HG02981 (cell line): Measurements from ENCODE around the gene TRPV3.

ENCODE experiments used
- ATAC-seq: cut with Tn5 transposase; IDR thresholded peaks from one replicate; pipeline ENCODE4 v1.9.1; 2021; ENCODE audit warnings: mild to moderate bottlenecking, moderate library complexity; ENCODE audit not compliant: unreplicated experiment

TRPV3 gene

GRCh38 chr17:3547628-3548027 lies 10.0 kb downstream of the TRPV3 start:
- ATAC-seq: no peak

GRCh38 chr17:3546997-3547396 lies 10.6 kb downstream of the TRPV3 start:
- no peak for ATAC-seq

GRCh38 chr17:3546521-3546920 lies 11.1 kb downstream of the TRPV3 start:
- ATAC-seq: no peak

DNA sequence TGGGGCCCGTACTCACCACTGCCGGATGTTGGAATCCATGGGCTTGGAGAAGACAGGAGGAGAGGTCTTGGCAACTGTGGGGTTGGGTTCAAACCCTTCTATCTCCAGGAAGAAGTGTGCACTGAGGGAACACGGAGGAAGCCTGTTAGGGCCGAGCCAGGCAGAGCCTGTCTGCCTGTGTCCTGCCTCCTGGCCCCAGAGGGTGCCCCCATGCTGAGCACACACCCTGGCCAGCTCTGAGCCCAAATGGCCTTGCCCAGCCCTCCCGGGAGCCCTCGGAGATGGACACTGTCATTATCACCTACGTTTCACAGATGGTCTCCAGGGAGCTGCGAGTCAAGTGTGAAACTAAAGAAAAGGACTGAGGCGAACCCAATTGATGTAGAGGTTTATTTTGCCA lies 12.5 kb downstream of the TRPV3 start:
- no peak for ATAC-seq

- ATAC-seq: no peak
These were observed 13.2 kb downstream of the TRPV3 start for GRCh38 chr17:3544365-3544764.

GRCh38 chr17:3543453-3543852 lies 14.2 kb downstream of the TRPV3 start:
- ATAC-seq: no peak

DNA sequence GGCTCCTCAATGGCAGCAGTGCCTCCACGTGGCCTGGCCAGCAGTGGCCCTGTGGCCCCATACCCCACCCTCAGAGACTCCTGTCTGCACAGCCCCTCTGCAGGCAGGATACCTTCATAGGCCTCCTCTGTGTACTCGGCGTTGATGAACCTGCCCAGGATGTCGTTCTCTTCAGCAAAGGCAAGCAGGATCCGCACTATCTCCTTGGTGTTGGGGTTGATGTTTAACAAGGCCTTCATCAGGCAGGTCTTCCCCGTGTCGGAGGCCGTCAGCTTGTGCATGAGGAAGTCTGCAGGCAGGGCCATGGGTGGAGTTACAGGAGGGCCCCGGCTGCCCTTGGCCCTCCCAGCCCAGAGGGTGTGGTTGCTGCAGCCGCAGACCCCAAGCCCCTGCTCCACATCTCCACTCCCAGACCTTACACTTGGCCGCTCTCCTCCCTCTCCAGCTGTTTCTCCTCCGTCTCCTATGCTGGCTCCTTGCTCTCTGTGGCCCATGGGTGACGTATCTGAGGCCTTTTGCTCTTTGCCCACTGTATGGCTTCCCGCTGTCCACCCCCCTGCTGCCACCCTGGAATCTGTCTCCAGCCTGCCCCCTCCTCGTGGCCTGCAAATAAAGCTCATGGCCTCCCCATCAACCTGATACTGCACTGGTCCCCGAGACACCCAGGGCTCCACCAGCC lies 15.1 kb downstream of the TRPV3 start:
- no peak for ATAC-seq

DNA sequence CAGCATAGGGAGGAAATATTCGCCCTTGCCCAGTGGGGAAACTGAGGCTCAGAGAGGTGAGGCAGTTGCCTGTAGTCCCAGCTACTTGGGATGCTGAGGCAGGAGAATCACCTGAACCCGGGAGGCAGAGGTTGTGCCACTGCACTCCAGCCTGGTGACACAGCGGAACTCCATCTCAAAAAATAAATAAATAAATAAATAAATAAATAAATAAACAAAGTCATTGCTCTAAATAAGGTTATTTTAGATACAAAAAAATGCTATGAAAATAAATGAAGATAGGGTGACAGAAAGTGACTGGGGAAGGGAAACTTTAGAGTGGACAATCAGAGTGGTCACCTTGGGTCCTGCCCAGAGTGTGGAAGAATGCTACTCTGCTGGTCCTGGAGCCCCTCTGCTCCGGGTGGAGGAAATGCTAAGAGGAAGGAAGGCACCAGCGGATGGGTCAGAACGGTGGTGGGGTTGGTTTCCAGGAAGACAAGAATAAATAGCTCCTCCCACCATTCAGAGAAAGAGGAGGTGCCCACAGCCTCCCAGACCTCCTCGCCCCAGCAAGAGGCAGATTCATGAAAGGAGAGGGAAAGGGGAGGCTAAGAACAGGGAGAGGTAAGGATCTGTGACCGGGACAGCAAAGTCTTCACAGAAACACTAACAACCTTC lies 17.6 kb downstream of the TRPV3 start:
- ATAC-seq: no peak

DNA sequence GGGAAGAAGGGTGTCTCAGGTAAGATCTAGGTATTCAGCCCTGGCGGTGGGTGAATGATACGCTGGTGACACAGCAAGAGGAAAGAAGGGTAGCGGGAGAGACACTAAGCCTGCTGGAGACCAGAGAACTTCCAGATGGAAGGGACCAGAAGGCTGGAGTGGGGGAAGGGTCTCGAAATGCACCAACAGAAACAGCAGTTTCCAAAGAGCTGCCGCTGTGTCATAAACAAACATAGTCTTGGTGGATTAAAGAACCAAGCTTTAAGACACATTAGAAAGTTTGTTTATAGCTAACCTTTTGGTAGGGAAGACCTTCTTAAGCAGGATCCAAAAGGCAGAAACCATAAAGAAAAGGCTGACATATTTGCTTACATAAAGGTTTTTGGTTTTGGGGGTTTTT lies 20.9 kb downstream of the TRPV3 start:
- no peak for ATAC-seq

- ATAC-seq: peak; percentile 71
These were observed 22.2 kb downstream of the TRPV3 start for GRCh38 chr17:3535253-3535995.

GRCh38 chr17:3534881-3535252 lies 22.7 kb downstream of the TRPV3 start:
- no peak for ATAC-seq

GRCh38 chr17:3533752-3534151 lies 23.9 kb downstream of the TRPV3 start:
- no peak for ATAC-seq

- ATAC-seq: no peak
These were observed 24.8 kb downstream of the TRPV3 start for GRCh38 chr17:3532859-3533142.

DNA sequence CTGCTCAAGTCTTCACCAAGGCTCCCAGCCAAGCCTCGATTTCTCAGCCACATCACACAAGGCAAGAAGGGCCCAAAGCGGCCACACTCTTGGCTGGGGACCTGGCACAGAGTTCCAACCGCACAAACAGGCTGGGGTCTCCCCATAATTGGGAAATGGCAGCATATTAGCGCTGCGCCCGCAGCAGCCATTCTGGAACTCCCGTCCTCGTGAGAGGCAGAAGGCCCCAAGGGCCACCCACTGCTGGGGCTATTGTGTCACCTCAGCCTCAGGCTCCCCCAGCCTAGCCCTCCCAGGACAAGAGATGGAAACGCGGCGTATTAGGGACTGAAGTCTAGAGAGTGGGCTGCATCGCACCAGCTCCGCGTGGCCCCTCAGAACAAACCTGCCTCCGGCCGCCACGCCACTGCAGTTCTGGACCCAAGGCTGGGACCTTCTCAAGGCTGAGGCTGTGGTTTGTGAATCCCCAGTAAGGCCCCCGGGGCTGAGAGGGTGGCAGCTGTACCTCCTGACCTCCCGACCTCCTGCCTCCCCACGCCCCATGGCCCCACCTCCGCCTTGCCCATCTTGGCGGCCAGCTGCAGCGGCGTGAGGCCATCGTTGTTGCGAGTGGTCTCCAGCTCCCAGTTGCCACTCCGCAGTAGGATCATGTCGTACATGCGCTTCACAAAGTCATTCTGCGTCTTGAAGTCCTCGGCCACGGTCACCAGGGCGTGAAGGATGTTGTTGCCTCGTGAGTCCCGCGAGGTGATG lies 25.3 kb downstream of the TRPV3 start:
- no peak for ATAC-seq

DNA sequence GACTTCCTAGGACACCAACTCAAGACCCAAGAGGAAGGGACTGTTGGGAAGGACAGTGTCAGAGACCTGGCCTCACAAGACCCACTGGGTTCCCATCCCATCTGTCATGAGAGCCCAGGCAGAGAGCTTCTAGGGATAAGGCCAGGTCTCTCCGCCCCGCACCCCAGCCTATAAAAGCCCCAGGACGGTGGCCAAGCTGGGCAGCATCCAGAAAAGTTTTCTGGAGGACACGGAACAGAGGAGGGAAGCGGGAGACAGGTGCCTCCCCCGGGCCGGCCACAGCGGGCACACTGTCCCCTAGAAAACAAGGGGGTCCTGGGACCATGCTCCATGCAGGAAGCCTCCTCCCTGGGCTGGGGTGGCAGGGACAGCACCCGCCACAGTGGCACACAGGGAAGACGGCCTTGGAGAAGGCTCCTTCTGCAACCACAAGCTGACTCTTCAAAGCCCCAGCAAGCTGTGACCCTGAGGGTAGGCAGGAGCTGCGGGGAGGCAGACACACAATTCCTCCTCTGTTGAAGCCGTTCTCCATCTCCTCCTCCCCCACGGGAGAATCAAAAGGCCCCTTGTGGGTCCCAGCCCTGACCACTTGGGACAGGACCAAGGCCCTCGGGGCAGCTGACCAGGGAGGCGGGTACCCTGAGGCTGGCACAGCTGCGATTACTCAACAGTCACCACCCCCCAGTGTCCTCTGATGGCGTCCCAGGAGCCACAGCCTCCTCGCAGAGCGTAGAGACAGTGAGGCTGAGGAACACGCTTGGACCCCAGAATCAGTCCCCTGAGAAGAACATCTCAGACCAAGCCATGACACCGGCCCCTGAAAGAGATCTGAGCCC lies 26.1 kb downstream of the TRPV3 start:
- ATAC-seq: no peak

DNA sequence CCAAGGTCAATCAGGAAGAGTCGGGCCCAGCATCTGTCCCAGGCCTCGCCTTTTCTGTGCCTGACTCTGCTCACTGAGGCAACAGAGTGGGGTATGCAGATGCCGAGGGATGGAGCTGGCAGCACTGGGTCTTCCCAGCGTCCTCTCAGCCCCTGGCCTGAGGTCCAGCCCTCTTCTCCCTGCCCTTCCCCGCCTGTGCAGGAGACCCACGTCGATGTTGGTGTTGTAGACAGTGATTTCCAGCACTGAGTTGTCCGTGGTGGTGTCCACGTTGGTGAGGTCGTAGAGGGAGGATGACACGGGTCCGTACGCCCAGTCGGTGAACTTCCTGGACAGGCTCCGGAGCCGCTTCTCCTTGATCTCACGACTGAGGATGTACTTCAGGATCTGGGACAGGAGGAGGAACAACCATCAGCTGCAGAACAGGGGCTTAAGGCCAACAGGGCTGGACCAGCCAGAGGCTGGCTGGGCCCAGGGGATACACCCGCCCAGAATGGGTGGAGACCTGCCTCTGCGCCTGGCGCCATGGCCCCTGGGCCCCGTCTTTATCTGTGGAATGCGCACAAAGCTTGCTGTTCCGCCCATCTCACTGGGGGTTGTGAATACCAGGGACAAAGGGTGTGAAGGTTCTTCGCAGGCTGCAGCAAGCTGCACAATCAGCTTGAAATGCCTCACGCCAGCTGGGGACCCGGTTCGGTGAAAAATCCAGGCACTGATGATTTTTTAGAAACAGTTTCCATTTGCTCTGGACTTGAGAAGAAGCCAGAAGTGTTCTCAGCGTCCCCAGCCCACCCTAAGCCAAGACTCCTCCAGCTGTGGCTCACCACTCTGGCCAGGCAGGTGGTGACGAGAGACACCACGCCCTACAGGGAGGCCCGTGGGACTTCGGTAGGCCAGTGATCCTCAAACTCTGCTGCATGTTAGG lies 27.5 kb downstream of the TRPV3 start:
- no peak for ATAC-seq

GRCh38 chr17:3528880-3529511 lies 28.6 kb downstream of the TRPV3 start:
- no peak for ATAC-seq

DNA sequence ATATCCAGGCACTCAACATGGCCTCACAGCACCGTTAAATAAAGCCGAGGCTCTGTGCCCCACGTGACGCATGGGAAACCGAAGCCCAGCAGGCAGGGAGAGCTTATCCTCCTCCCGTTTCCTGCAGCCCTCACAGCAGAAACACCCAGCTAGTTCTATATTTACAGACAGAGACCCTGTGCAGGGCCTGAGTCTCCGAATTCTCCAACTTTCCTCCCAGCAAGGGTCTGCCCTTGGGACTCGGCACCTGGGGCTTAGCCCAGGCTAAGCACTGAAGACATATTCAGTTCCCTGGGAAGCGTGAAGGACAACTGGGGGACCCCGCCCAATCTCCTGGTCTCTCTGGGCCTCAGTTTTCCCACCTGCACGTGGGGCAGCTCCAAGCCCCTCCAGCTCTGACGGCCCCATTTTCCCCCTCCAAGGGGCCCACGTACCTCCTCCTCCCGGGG lies 29.2 kb downstream of the TRPV3 start:
- ATAC-seq: no peak

DNA sequence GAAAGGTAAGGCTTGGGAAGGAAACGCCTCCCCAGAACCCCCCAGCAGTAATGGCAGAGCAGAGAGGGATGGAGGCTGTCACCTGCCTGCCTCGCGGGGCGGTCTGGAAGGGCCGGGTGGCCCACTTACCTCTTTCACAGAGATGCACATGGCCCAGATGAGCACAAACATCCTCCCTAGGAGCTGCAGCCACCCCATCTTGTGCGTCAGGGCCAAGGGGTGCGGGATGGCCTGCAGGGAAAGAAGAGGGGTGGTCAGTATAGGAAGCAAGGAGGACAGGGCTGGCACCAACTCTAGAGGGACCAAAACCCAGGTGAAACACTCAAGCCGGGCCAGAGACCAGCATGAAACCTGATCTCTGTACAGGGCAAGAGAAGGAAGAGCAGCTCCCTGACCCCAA lies 29.7 kb downstream of the TRPV3 start:
- no peak for ATAC-seq
